Femur (tissue), 1 donor: Measurements from ENCODE around the gene RAP1B.

ENCODE experiments used
- DNase-seq: peaks from one replicate; pipeline ENCODE4 v3.0.0-alpha.2; 2017

RAP1B gene

DNA sequence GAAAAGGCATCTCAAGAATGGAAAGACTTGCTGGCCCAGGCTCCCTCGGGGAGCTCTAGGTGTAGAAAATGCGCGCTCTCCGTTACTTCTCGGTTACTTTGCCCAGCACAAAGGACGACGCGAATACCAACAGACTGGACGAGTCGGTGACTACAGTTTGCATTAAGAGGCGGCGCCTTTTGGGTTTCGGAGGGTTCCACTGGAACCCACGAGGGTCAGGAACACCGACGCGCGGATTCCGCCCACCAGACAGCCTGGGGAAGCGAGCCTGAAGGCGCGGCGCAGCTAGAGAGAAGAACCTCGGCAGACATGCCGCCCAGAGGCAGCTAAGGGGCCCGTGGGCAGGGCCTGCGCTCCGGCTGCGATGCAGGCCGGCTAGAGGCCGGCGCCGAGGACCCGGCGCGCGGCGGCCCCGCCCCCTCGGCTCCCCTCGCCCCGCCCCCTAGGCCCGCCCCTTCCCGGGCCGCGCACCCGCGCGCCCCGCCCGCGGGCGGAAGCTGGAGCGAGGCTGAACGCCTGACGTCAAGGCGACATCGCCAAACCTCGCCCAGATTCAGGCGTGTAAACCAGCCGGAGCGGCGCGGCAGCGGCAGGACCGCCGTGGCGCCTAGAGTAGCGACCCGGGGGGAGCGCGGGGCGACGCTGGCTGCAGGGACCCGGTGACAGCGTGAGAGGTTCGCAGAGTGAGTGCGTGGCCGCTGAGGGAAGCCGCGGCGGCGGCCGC is at the start of gene RAP1B:
Gene RAP1B (plus strand): TSS at position 530 of the 724 bp plus-strand sequence. CDS start 37,826 bp downstream, outside the sequence.
- DNase-seq: peak; percentile 94

- no peak for DNase-seq
Observed at GRCh38 chr12:68561830-68562229, 48.9 kb upstream of the RAP1B start.

GRCh38 chr12:68564166-68564565 is 46.5 kb upstream of the RAP1B start:
- no peak for DNase-seq

DNA sequence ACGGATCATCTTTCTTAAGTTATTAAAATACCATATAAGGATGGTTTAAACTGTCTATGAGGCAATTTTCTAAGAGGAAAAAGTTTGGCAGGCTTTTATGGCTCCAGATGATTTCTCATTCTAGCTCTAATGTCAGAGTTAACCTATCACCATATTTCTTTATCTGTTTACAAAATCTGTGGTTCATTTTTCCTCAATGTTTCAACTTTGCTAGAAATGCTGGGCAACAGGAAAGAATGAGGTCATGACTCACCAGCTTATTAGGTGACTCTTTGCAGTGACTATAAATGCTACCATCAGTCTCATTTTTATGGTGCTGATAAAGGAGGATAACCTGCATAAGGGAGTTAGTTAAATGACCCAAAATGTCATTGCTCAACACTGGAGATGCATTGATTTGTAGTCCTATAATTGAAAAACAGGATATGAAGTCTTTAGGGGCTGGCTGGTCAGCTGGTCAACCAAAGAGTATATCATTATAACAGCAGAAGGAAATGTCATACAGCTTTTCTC is 45.3 kb upstream of the RAP1B start:
- DNase-seq: no peak

DNA sequence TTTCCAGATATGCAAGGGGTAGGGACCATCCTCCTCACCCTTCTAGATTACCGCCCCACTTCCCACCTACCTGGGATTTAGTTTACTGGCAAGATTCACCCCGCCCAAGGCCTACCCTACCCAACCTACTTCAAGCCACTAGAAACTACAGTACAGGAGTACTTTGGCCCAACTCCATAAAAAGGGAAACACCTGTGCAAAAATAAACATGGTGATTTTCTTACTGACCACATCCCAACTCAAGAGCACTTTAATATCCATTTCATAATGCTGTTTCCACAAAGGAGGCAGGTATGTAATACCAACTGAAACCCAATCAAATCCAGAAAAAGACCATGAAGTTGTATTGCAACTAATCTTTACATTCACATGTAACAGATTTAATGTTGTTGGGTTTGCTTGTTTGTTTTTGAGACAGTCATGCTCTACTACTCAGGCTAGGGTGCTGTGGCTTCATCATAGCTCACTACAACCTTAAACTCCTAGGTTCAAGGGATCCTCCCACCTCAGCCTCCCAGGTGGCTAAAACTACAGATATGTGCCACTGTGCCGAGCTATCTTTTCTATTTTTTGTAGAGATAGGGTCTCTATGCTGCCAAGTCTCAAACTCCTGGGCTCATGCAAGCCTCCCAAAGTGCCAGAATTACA is 41.7 kb upstream of the RAP1B start:
- DNase-seq: no peak

- no peak for DNase-seq
Observed at GRCh38 chr12:68572661-68573060, 38.0 kb upstream of the RAP1B start.

- no peak for DNase-seq
Observed at GRCh38 chr12:68573406-68573805, 37.3 kb upstream of the RAP1B start.

DNA sequence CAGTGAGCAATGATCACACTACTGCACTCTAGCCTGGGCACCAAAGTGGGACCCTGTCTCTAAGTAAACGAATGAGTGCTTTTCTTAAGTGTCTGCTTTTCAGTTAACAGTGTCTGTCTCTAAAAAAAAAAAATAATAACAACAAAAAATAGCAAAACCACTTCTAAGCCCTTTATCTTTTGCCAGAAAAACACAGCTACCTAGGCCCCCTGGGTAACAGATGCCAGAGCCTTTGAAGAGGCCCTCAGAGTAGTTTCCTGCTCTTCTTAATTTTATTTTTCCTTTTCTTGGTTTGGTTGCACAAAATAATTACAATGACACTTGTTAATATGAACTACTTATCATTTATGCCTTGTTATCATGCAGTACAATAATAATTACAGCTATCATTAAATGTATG is 32.8 kb upstream of the RAP1B start:
- DNase-seq: no peak

GRCh38 chr12:68578765-68579164 is 31.9 kb upstream of the RAP1B start:
- DNase-seq: no peak

- no peak for DNase-seq
Observed at GRCh38 chr12:68579254-68579653, 31.4 kb upstream of the RAP1B start.

DNA sequence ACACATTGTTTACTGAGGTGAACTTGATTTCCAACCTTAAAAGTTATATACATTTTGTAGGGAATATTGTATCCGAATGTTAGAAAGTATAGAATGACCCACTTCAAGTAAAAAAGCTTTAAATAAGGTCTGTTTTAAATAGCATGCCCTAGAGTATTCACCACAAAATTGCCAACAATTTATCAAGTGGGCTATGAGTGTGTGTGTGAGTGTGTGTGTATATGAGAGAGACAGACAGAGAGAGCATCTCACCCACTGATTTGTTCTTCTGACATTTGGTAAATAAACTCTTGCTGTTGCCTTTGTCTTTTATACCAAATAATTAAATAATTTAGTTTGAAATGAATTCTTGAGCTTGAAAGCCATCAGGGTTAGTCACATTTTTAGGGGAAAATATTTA is 29.8 kb upstream of the RAP1B start:
- no peak for DNase-seq

GRCh38 chr12:68581926-68582325 is 28.8 kb upstream of the RAP1B start:
- no peak for DNase-seq

DNA sequence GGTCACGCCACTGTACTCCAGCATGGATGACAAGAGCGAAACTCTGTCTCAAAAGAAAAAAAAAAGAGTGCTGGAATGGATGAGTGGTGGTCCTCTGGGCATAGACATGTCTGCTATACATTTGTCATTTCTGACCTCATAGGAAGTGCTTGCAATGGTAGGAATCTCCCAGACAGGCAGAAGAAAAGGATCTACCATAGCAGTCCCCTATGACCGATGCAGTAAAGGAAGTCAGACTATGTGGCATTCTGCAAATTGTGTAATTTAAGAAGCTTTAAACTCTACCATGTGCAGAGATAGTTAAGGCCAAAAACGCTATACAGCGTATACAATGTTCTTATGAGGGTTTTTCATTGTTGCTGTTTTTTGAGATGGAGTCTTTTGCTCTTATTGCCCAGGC is 24.7 kb upstream of the RAP1B start:
- no peak for DNase-seq

- no peak for DNase-seq
Observed at GRCh38 chr12:68587448-68587873, 23.2 kb upstream of the RAP1B start.

DNA sequence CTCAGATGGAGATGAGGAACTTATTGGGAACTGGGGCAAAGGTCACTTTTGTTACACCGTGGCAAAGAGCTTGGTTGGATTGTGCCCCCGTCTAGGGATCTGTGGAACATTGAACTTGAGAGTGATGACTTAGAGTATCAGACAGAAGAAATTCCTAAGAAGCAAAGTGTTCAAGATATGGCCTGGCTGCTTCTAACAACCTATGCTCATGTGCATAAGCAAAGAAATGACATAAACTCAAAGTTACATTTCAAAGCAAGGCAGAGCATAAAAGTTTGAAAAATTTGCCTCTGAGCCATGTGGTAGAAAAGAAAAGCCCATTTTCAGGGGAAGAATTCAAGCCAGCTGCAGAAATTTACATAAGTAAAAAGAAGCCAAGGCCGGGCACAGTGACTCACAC is 21.5 kb upstream of the RAP1B start:
- no peak for DNase-seq

DNA sequence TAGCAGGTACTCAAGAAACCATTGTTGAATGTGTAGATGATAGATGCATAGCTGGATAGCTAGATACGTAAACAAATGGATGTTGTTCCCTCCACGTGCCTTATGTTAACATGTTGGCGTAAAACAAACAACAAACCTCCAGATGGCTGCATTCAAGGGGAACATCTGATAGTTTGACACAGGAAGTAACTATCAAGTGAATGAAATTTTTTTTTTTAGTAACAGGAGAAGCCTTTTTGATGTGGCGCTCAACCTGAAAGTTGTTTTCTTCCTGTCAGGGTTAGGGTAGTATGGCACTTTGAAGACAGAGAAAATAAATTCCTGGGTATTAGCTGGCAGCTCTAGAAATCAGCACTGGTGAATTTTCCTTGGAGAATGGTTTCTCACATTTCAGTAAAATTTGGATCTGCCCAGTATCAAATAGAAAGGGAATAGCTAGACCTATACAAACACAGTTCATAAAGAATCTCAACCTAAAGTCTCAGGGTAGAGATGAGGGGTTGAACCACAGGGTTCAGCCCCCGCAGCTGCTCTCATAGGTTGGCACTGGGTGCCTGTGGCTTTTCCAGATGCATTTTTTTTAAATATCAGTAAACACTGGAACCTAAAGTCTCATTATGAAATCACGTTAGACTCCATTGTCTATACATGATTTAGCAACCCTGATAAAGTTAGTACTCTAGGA is 18.8 kb upstream of the RAP1B start:
- DNase-seq: no peak

DNA sequence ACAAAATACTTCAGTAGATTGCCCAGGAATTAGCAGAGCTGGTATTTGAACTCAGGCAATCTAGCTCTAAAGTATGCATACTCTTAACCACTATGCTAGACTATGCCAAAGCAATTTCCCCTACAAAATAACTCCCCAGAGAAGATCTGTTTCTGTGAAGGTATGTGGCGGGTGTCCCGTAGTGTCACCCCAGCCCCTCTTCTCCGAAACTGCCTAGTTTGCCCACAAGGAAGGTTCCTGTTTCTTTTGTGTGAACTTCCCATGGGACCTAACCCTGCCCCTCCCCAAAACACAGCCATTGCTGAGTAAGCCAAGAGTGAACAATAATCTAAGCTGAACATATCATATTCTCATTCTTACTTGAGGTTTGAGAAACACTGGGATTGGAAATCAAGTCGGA is 15.5 kb upstream of the RAP1B start:
- no peak for DNase-seq

DNA sequence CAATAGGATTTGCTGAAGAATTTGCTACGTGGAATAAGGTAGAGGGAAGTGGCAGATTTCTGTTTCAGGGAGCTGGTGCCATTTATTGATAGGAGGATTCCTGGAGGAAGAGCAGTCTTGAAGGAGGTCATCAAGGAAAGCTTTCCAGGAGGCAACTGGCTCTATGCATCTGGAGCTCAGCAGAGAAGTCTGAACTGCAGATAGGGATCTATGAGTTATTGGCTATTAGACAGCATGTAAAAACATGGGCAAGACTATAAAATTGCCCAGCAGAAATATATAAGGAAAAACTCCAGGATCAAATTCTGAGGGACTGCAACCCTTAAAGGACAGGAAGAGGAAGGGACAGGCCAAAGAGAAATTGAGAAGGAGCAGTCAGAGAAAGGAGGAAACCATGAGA is 8.9 kb upstream of the RAP1B start:
- no peak for DNase-seq

DNA sequence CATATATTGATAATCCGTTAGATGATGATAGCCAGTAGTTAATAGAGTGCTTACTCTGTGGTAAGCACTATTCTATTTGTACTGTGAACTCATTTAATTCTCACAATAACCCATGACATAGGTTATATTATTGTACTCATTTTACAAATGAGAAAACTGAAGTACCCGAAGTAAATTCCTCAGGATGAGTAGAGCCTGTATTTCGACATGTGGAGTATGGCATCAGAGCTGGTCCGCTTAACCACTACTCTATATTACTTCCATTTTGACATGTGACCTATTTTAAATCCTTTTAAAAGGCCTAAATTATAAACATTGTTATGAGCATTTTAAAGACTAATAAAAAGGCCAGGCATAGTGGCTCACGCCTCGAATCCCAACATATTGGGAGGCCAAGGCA is 8.0 kb upstream of the RAP1B start:
- no peak for DNase-seq

GRCh38 chr12:68608191-68608590 is 2.5 kb upstream of the RAP1B start:
- no peak for DNase-seq

GRCh38 chr12:68609998-68610369 is 715 bp upstream of the RAP1B start:
- DNase-seq: peak; percentile 62

GRCh38 chr12:68611094-68611805 is 551 bp downstream of the RAP1B start:
- DNase-seq: peak; percentile 90

GRCh38 chr12:68611806-68612160 is 1.1 kb downstream of the RAP1B start:
- DNase-seq: no peak
